ENCODE measurements around the gene LGMN. TPM values are rescaled to one million over a fixed set of nuclear protein-coding genes. Genes with fewer than 3 reads are reported as not detected.

The LGMN gene
- total and polyA plus RNA-seq, 2 experiments from 2014 or later: 60.0 to 83.5 TPM

DNA sequence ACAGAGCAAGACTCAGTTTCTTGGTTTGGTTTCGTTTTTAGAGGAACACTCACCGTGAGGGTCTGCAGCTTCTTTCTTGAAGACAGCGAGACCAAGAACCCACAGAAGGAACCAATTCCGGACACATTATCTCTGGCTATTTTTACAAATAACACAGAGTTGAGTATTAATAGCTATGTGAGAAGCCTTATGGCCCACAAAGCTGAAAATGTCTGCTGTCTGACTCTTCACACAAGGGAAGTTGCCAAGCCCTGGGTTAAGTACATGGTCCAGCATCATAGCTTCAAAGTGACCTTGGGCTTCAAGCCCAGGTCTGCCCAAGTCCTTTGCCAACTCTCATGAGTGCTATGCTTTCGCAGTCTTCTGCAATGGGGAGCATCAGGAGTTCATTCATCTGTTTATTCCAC, 2.6 kb upstream of the LGMN start:
- H3K27me3 ChIP-seq (ENCODE audit: insufficient read depth): peaks cover 3% of the 10 kb centered on the region; the same call in 1 of the 2 replicates
- Mint-ChIP-seq H3K27me3 (ENCODE audit: insufficient read depth, low read depth, poor library complexity) (peaks cover 13% of the 10 kb centered on the region), H3K4me3 (no peak overlapping the region), H3K27ac (no peak overlapping the region), H3K9me3 (peaks cover 5% of the 10 kb centered on the region; the same call in 2 of the 3 replicates), H3K36me3 (ENCODE audit: low read depth) (peaks cover 3% of the 10 kb centered on the region; the same call in 2 of the 3 replicates), H3K4me1 (peaks cover 7% of the 10 kb centered on the region; the same call in 2 of the 3 replicates)
- no peaks in the 10 kb centered on the region for H3K36me3 ChIP-seq (ENCODE audit: insufficient read depth)
- peaks cover 22% of the 10 kb centered on the region for H3K79me2 ChIP-seq (replicated peaks; ENCODE audit: insufficient read depth)
- H4K20me1 ChIP-seq (replicated peaks; ENCODE audit: insufficient read depth): no peaks in the 10 kb centered on the region; the same call in none of the 2 replicates
- H2AFZ ChIP-seq: no peak overlapping the region
- TF ChIP-seq, protein P1, sequence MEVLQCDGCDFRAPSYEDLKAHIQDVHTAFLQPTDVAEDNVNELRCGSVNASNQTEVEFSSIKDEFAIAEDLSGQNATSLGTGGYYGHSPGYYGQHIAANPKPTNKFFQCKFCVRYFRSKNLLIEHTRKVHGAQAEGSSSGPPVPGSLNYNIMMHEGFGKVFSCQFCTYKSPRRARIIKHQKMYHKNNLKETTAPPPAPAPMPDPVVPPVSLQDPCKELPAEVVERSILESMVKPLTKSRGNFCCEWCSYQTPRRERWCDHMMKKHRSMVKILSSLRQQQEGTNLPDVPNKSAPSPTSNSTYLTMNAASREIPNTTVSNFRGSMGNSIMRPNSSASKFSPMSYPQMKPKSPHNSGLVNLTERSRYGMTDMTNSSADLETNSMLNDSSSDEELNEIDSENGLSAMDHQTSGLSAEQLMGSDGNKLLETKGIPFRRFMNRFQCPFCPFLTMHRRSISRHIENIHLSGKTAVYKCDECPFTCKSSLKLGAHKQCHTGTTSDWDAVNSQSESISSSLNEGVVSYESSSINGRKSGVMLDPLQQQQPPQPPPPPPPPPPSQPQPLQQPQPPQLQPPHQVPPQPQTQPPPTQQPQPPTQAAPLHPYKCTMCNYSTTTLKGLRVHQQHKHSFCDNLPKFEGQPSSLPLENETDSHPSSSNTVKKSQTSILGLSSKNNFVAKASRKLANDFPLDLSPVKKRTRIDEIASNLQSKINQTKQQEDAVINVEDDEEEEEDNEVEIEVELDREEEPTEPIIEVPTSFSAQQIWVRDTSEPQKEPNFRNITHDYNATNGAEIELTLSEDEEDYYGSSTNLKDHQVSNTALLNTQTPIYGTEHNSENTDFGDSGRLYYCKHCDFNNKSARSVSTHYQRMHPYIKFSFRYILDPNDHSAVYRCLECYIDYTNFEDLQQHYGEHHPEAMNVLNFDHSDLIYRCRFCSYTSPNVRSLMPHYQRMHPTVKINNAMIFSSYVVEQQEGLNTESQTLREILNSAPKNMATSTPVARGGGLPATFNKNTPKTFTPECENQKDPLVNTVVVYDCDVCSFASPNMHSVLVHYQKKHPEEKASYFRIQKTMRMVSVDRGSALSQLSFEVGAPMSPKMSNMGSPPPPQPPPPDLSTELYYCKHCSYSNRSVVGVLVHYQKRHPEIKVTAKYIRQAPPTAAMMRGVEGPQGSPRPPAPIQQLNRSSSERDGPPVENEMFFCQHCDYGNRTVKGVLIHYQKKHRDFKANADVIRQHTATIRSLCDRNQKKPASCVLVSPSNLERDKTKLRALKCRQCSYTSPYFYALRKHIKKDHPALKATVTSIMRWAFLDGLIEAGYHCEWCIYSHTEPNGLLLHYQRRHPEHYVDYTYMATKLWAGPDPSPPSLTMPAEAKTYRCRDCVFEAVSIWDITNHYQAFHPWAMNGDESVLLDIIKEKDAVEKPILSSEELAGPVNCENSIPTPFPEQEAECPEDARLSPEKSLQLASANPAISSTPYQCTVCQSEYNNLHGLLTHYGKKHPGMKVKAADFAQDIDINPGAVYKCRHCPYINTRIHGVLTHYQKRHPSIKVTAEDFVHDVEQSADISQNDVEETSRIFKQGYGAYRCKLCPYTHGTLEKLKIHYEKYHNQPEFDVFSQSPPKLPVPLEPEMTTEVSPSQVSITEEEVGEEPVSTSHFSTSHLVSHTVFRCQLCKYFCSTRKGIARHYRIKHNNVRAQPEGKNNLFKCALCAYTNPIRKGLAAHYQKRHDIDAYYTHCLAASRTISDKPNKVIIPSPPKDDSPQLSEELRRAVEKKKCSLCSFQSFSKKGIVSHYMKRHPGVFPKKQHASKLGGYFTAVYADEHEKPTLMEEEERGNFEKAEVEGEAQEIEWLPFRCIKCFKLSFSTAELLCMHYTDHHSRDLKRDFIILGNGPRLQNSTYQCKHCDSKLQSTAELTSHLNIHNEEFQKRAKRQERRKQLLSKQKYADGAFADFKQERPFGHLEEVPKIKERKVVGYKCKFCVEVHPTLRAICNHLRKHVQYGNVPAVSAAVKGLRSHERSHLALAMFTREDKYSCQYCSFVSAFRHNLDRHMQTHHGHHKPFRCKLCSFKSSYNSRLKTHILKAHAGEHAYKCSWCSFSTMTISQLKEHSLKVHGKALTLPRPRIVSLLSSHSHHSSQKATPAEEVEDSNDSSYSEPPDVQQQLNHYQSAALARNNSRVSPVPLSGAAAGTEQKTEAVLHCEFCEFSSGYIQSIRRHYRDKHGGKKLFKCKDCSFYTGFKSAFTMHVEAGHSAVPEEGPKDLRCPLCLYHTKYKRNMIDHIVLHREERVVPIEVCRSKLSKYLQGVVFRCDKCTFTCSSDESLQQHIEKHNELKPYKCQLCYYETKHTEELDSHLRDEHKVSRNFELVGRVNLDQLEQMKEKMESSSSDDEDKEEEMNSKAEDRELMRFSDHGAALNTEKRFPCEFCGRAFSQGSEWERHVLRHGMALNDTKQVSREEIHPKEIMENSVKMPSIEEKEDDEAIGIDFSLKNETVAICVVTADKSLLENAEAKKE (CRISPR knock-in tag; IDR thresholded peaks at IDR 0.05): no peak
- TF ChIP-seq ZNF114 (CRISPR knock-in tag; IDR thresholded peaks at IDR 0.05): no peak
- TF ChIP-seq, protein P2, sequence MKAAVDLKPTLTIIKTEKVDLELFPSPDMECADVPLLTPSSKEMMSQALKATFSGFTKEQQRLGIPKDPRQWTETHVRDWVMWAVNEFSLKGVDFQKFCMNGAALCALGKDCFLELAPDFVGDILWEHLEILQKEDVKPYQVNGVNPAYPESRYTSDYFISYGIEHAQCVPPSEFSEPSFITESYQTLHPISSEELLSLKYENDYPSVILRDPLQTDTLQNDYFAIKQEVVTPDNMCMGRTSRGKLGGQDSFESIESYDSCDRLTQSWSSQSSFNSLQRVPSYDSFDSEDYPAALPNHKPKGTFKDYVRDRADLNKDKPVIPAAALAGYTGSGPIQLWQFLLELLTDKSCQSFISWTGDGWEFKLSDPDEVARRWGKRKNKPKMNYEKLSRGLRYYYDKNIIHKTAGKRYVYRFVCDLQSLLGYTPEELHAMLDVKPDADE (IDR thresholded peaks at IDR 0.05): no peak
- TF ChIP-seq NANOG (IDR thresholded peaks at IDR 0.05; ENCODE audit: borderline replicate concordance): no peak
- no peak for TF ChIP-seq EZH2 (IDR thresholded peaks at IDR 0.05; ENCODE audit: low read depth, unreplicated experiment)
- no peak for TF ChIP-seq EZH2phosphoT487 (IDR thresholded peaks at IDR 0.05; ENCODE audit: unreplicated experiment)
- TF ChIP-seq CREB1 (CRISPR knock-in tag; IDR thresholded peaks at IDR 0.05; ENCODE audit: low read depth): no peak
- no peak for TF ChIP-seq POLR2AphosphoS5 (IDR thresholded peaks at IDR 0.05; ENCODE audit: low read depth)
- TF ChIP-seq ZNF331 (CRISPR knock-in tag; IDR thresholded peaks at IDR 0.05; ENCODE audit: low read depth): no peak
- no peak for TF ChIP-seq STAT1 (IDR thresholded peaks at IDR 0.05; ENCODE audit: unreplicated experiment)
- ATAC-seq (no peak), DNase-seq (ENCODE audit: low spot score) (no peak)
- H3K9me2 ChIP-seq (ENCODE audit: insufficient read depth): no peaks in the 10 kb centered on the region
- no peak overlapping the region for H3K4me2 ChIP-seq
- H3K4me1 ChIP-seq (ENCODE audit: insufficient read depth): peaks cover 6% of the 10 kb centered on the region; the same call in 1 of the 2 replicates
- H3K4me3 ChIP-seq: no peak overlapping the region
- H3F3A ChIP-seq (replicated peaks; ENCODE audit: low read depth): no peaks in the 10 kb centered on the region
- H3K27ac ChIP-seq (ENCODE audit: low read depth): no peak overlapping the region

Data from GM23338 (cell line).